K562 (cell line): ENCODE data around the gene POLR2C. TPM values are rescaled to one million over a fixed set of nuclear protein-coding genes. Genes with fewer than 3 reads are reported as not detected.

Experiments
- ATAC-seq: fragments of 200-7000 bp; cut with Tn5 transposase; 3 replicates; pipeline ENCODE4 v1.9.1; 2020; ENCODE audit warnings: moderate library complexity
- BruUV-seq: library from RNA; stranded (reverse); fragments of 400-500 nt; replicated peaks from 2 replicates; lab custom pipeline; 2021; lab: Mats Ljungman, UMichigan
- CTCF ChIA-PET: fragments of 300-600 bp; formaldehyde crosslinking; extraction: SDS; loops from one replicate; lab custom pipeline; 2021; ENCODE audit warnings: low intra/inter-chr PET ratio; lab: Yijun Ruan, JAX
- POLR2A ChIA-PET: fragments of 300-600, 350-650 bp; sonication (Branson Sonifier 250); formaldehyde crosslinking; extraction: SDS; loops from one replicate; lab custom pipeline; 2021; ENCODE audit warnings: antibody characterized with exemption, inconsistent platforms; lab: Yijun Ruan, JAX
- DNase-seq, 4 experiments: peaks; one replicate each; pipeline versions ENCODE4 v3.0.0 to v3.0.0-alpha.2; 2011 to 2018; ENCODE audit warnings: low spot score in 3 of 4, mixed read lengths in 3 of 4; ENCODE audit errors: extremely low read depth in 1 of 4
- FAIRE-seq: peaks from 2 replicates; lab custom pipeline; 2011; peaks lifted over from hg19 to GRCh38; lab: Jason Lieb, UNC
- H2AFZ ChIP-seq: 2 replicates; pipeline ENCODE4 v1.6.0; 2011; ENCODE audit warnings: low read depth, low read length, control low read depth, inconsistent platforms
- H3K27ac ChIP-seq: fragments of 200-600 bp; 3 replicates; pipeline ENCODE4 v1.8.0; 2011; ENCODE audit warnings: low read depth, mild to moderate bottlenecking, control low read depth, inconsistent platforms, low read length, moderate library complexity, mixed read lengths; ENCODE audit errors: extremely low read depth
- H3K27me3 ChIP-seq, 2 experiments: fragments of 300-600 bp in 1 of 2; 2 replicates in 1 of 2; 3 replicates in 1 of 2; pipeline versions ENCODE4 v1.6.0 to v1.8.0; 2011; ENCODE audit warnings: inconsistent platforms in 2 of 2, low read length in 2 of 2, mild to moderate bottlenecking in 1 of 2, mixed read lengths in 1 of 2, moderate library complexity in 1 of 2; ENCODE audit not compliant: control insufficient read depth in 2 of 2, insufficient read depth in 2 of 2
- H3K36me3 ChIP-seq: fragments of 300-600 bp; 3 replicates; pipeline ENCODE4 v1.8.0; 2011; ENCODE audit warnings: mild to moderate bottlenecking, low read length, inconsistent platforms; ENCODE audit not compliant: control insufficient read depth, insufficient read depth
- H3K4me1 ChIP-seq, 2 experiments: fragments of 200-600 bp in 1 of 2; replicated peaks in 1 of 2; 2 replicates in 1 of 2; 3 replicates in 1 of 2; pipeline versions ENCODE4 v1.5.1 to v1.8.0; 2011; ENCODE audit warnings: inconsistent platforms in 2 of 2, low read length in 2 of 2, mild to moderate bottlenecking in 1 of 2, mixed read lengths in 1 of 2, moderate library complexity in 1 of 2; ENCODE audit not compliant: control insufficient read depth in 2 of 2, insufficient read depth in 2 of 2
- H3K4me2 ChIP-seq: 2 replicates; pipeline ENCODE4 v1.6.1; 2011; ENCODE audit warnings: low read length, control low read depth, inconsistent platforms, mixed read lengths; ENCODE audit not compliant: insufficient read depth
- H3K4me3 ChIP-seq: fragments of 200-600 bp; sonication (generic), shearing (Covaris generic); 2 replicates; pipeline ENCODE4 v1.5.1; 2016; ENCODE audit warnings: control low read depth, inconsistent platforms
- H3K79me2 ChIP-seq: fragments of 200-600 bp; 3 replicates; pipeline ENCODE4 v1.8.0; 2011; ENCODE audit warnings: low read length, inconsistent platforms; ENCODE audit not compliant: control insufficient read depth, insufficient read depth
- H3K9ac ChIP-seq, 2 experiments: 2 replicates each; pipeline versions ENCODE4 v1.6.0 to v1.6.1; 2011; ENCODE audit warnings: low read depth in 2 of 2, low read length in 2 of 2, control low read depth in 1 of 2, inconsistent platforms in 1 of 2, mild to moderate bottlenecking in 1 of 2, mixed read lengths in 1 of 2; ENCODE audit not compliant: insufficient read depth in 1 of 2
- H3K9me1 ChIP-seq: one replicate; pipeline ENCODE4 v1.6.0; 2011; ENCODE audit warnings: inconsistent platforms, mild to moderate bottlenecking, low read length, moderate library complexity; ENCODE audit not compliant: control insufficient read depth, insufficient read depth
- H3K9me3 ChIP-seq: replicated peaks from 2 replicates; pipeline ENCODE4 v1.5.1; 2011; ENCODE audit warnings: low read depth, low read length, inconsistent platforms; ENCODE audit not compliant: control insufficient read depth, insufficient read depth
- H4K20me1 ChIP-seq: replicated peaks from 2 replicates; pipeline ENCODE4 v1.6.1; 2011; ENCODE audit warnings: low read length, inconsistent platforms, mixed read lengths; ENCODE audit not compliant: control insufficient read depth, insufficient read depth
- ELF1 ChIP-seq: fragments of 200-800 bp; sonication (Bioruptor generic); IDR thresholded peaks from 2 replicates; pipeline ENCODE4 v1.6.1; 2016; ENCODE audit warnings: missing genetic modification characterization, missing compliant biosample characterization
- ERF ChIP-seq: fragments of 450-650 bp; formaldehyde crosslinking; IDR thresholded peaks from 2 replicates; pipeline ENCODE4 v1.4.0; 2020; ENCODE audit warnings: mild to moderate bottlenecking, mixed read lengths
- HES1 ChIP-seq: fragments of 450-650 bp; IDR thresholded peaks from 2 replicates; pipeline ENCODE4 v1.6.1; 2016; ENCODE audit warnings: low read depth, mild to moderate bottlenecking, moderate library complexity
- PHB ChIP-seq: fragments of 250-450 bp; sonication (Bioruptor Pico); IDR thresholded peaks from 2 replicates; pipeline ENCODE4 v1.5.0; 2021
- POLR2AphosphoS2 ChIP-seq: IDR thresholded peaks from 2 replicates; pipeline ENCODE4 v1.6.1; 2012; ENCODE audit warnings: low read length, improper control_type of control experiment
- SAP30 ChIP-seq: fragments of 200-600 bp; sonication (generic); IDR thresholded peaks from 2 replicates; pipeline ENCODE4 v1.6.1; 2012; ENCODE audit warnings: borderline replicate concordance, low read depth, mild to moderate bottlenecking, moderate library complexity, low read length, control low read depth, inconsistent platforms; ENCODE audit not compliant: insufficient read depth, poor library complexity, severe bottlenecking
- SLC30A9 ChIP-seq: fragments of 250-450 bp; sonication (Bioruptor Pico); IDR thresholded peaks from 2 replicates; pipeline ENCODE4 v1.8.0; 2022; ENCODE audit warnings: mild to moderate bottlenecking, moderate library complexity
- SRSF7 ChIP-seq: fragments of 200-400 bp; formaldehyde crosslinking; optimal IDR thresholded peaks from 2 replicates; pipeline ENCODE3; 2017; ENCODE audit warnings: mild to moderate bottlenecking, low read depth, low read length
- STAT5A ChIP-seq: IDR thresholded peaks from 2 replicates; pipeline ENCODE4 v1.6.1; 2012; ENCODE audit warnings: low read length, inconsistent platforms, borderline replicate concordance
- TSC22D4 ChIP-seq: fragments of 450-650 bp; IDR thresholded peaks from 2 replicates; pipeline ENCODE4 v1.6.1; 2016; ENCODE audit warnings: missing genetic modification characterization, missing biosample characterization, control low read depth
- UBTF ChIP-seq, 2 experiments: IDR thresholded peaks; 2 replicates each; pipeline ENCODE4 v1.6.1; 2012; ENCODE audit warnings: improper control_type of control experiment in 2 of 2, low read depth in 2 of 2, low read length in 2 of 2, borderline replicate concordance in 1 of 2
- ZNF436 ChIP-seq: fragments of 250-450, 450-650 bp; sonication (Bioruptor Pico); formaldehyde crosslinking; IDR thresholded peaks from 2 replicates; pipeline ENCODE4 v1.7.0; 2020; ENCODE audit warnings: mild to moderate bottlenecking
- ZSCAN32 ChIP-seq: fragments of 450-650 bp; formaldehyde crosslinking; IDR thresholded peaks from 2 replicates; pipeline ENCODE4 v1.4.0; 2020; ENCODE audit warnings: mild to moderate bottlenecking, moderate library complexity
- WGBS: fragments of 100-300 bp; shearing (Covaris generic); methylation state at CpG from one replicate; pipeline ENCODE4 v1.1.6; 2016; ENCODE audit warnings: low coverage, mixed read lengths; ENCODE audit not compliant: insufficient coverage; ENCODE audit errors: missing lambda C conversion rate; 5-methylcytosine and 5-hydroxymethylcytosine counted together
- in situ Hi-C: fragments of 300-500 bp; cut with MboI; formaldehyde crosslinking; loops from 4 replicates; pipeline ENCODE4 v1.15.0; 2018; ENCODE audit warnings: inconsistent platforms, mixed read lengths
- intact Hi-C: fragments of 100-400 bp; cut with micrococcal nuclease; formaldehyde crosslinking; loops from 2 replicates; pipeline ENCODE4 v1.14.2; 2022
- polyA plus RNA-seq, 8 experiments: library from polyadenylated mRNA; depleted of rRNA in 4 of 8; stranded (reverse) in 5 of 8; unstranded in 3 of 8; fragments of >200 nt; fragmentation: Nextera tagmentation in 2 of 8; fragmentation: Illumina TruSeq in 1 of 8; extraction: Ambion mirVana in 2 of 8; extraction: Trizol in 1 of 8; gene quantifications; 2 replicates each; pipeline versions ENCODE4 v1.2.1 to v1.2.3, GENCODE V29; 2011 to 2014; ENCODE audit warnings: inconsistent platforms in 1 of 8, missing spikeins in 1 of 8
- total RNA-seq, 7 experiments: library from RNA; depleted of rRNA in 6 of 7; stranded (reverse); fragments of >200 nt in 6 of 7; fragmentation: Illumina TruSeq in 2 of 7; extraction: Trizol in 2 of 7; gene quantifications; 2 replicates each; pipeline versions ENCODE4 v1.2.1 to v1.2.3, GENCODE V29; 2011 to 2021; ENCODE audit warnings: low replicate concordance in 1 of 7
- TF ChIP-seq, protein P1 (sequence below): fragments of 450-650 bp; IDR thresholded peaks from 2 replicates; pipeline ENCODE4 v1.6.1; 2018; ENCODE audit warnings: mild to moderate bottlenecking, low read depth; ENCODE audit not compliant: partially characterized antibody
- TF ChIP-seq, protein P2 (sequence below): fragments of 450-650 bp; formaldehyde crosslinking; IDR thresholded peaks from 2 replicates; pipeline ENCODE4 v1.4.0; 2020; ENCODE audit warnings: mild to moderate bottlenecking, mixed read lengths

Gene POLR2C
- total and polyA plus RNA-seq, 9 of the 15 experiments (the other 6 are each of a cell fraction or from before 2014, with no cell fraction given): 70.3 to 163 (median 92.3) TPM

DNA sequence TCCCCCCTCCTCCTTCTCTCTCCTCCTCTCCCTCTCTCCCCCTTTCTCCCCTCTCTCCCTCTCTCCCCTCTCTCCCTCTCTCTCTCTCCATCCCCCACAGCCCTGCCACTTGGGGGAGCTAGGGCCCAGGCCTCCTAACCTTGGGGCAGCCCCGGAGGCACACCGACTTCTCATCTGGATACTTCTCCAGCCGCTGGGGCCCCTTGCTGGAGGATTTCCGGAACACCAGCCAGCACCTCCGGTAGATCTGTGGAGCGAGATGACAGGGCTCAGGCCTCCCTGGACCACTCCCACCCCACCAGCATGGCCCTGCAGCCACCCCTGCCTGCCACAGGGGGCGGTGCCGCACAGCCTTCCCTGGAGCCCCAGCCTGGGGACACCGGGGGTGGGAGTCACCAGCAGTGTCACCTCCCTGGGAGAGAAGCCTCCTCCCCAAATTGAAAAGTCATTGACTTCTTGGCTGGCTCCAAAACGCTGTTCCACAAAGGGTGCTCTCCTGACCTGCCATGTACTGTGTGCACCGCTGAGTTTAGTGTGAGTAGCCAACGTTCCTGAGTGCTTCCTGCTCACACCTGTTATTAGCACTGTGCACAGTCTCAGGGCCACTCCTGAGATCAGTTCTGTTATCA is 13.3 kb downstream of the POLR2C start:
- POLR2A ChIA-PET: interaction anchor here (1.0 kb wide), 1 partner anchor 181 kb away, joined by 3 read pairs; no protein-coding TSS in a partner anchor
- H4K20me1 ChIP-seq: 0 out of 2 replicates have a peak, but pooled peaks cover under 1% of the 10 kb centered on the region
- peak; percentile 88 to 92 (median 91) for DNase-seq
- no TSS peak for BruUV-seq
- H3K9me1 ChIP-seq: no peaks in the 10 kb centered on the region
- H3K79me2 ChIP-seq: no peaks in the 10 kb centered on the region
- H3K27ac ChIP-seq: no peak overlapping the region
- intact Hi-C loops (loop anchor here (1.0 kb wide), 1 partner anchor 43 kb away; no protein-coding TSS in a partner anchor), in situ Hi-C loops (loop anchor here (5.0 kb wide), 1 partner anchor 41 kb away; no protein-coding TSS in a partner anchor)
- peak overlapping the region; percentile 4 to 45; a peak in 2 of 4 replicates for H3K9ac ChIP-seq
- peak; percentile 92 for FAIRE-seq
- CTCF ChIA-PET: interaction anchor here (0.6 to 2.0 kb wide), 2 partner anchors 44 to 143 kb away, joined by 4 to 21 read pairs; no protein-coding TSS in a partner anchor
- no peaks in the 10 kb centered on the region for H3K9me3 ChIP-seq
- no peaks in the 10 kb centered on the region for H3K27me3 ChIP-seq
- WGBS: 5% methylated on average over 11 of the region's 12 CpGs
- peak overlapping the region; percentile 74 for H2AFZ ChIP-seq
- no peak overlapping the region for H3K4me3 ChIP-seq
- H3K36me3 ChIP-seq: peaks cover 31% of the 10 kb centered on the region
- peaks cover 21 to 46% of the 10 kb centered on the region in 2 experiments for H3K4me1 ChIP-seq
- H3K4me2 ChIP-seq: peak overlapping the region; percentile 64
- peak; percentile 96 for ATAC-seq
- TF ChIP-seq ZNF436 (CRISPR knock-in tag) (no peak), SAP30 (no peak), PHB (CRISPR knock-in tag) (no peak), SLC30A9 (no peak), ELF1 (no peak), POLR2AphosphoS2 (no peak), UBTF (IDR thresholded peaks at IDR 0.05; ENCODE audit: borderline replicate concordance in 1 of 2, low read depth in 2 of 2, low read length in 2 of 2) (peak in 1 of 2 experiments; percentile 81; a peak in 1 of 4 replicates), TSC22D4 (tag) (no peak), SRSF7 (no peak), ZSCAN32 (CRISPR knock-in tag) (no peak), HES1 (no peak), STAT5A (no peak), ERF (CRISPR knock-in tag) (no peak)
- TF ChIP-seq, protein P1, sequence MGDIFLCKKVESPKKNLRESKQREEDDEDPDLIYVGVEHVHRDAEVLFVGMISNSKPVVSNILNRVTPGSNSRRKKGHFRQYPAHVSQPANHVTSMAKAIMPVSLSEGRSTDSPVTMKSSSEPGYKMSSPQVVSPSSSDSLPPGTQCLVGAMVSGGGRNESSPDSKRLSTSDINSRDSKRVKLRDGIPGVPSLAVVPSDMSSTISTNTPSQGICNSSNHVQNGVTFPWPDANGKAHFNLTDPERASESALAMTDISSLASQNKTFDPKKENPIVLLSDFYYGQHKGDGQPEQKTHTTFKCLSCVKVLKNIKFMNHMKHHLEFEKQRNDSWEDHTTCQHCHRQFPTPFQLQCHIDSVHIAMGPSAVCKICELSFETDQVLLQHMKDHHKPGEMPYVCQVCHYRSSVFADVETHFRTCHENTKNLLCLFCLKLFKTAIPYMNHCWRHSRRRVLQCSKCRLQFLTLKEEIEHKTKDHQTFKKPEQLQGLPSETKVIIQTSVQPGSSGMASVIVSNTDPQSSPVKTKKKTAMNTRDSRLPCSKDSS: no peak
- TF ChIP-seq, protein P2, sequence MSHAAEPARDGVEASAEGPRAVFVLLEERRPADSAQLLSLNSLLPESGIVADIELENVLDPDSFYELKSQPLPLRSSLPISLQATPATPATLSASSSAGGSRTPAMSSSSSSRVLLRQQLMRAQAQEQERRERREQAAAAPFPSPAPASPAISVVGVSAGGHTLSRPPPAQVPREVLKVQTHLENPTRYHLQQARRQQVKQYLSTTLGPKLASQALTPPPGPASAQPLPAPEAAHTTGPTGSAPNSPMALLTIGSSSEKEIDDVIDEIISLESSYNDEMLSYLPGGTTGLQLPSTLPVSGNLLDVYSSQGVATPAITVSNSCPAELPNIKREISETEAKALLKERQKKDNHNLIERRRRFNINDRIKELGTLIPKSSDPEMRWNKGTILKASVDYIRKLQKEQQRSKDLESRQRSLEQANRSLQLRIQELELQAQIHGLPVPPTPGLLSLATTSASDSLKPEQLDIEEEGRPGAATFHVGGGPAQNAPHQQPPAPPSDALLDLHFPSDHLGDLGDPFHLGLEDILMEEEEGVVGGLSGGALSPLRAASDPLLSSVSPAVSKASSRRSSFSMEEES: no peak
